Measurements from ENCODE around the gene CCDC134. TPM values are rescaled to one million over a fixed set of nuclear protein-coding genes. Genes with fewer than 3 reads are reported as not detected.

Gene CCDC134
- total RNA-seq = 6.7 and 11.2 TPM in 2 replicates

- DNase-seq (ENCODE audit: low read depth, low spot score) = peak; percentile 17
These were observed at the start of gene CCDC134 for GRCh38 chr22:41800348-41801146. TSS of gene CCDC134 (plus strand) at chr22:41800679. CDS start at chr22:41808891, 8,212 bp downstream.

- no peak for DNase-seq (ENCODE audit: low read depth, low spot score)
These were observed 48.2 kb upstream of the CCDC134 start for GRCh38 chr22:41752011-41752970.

DNA sequence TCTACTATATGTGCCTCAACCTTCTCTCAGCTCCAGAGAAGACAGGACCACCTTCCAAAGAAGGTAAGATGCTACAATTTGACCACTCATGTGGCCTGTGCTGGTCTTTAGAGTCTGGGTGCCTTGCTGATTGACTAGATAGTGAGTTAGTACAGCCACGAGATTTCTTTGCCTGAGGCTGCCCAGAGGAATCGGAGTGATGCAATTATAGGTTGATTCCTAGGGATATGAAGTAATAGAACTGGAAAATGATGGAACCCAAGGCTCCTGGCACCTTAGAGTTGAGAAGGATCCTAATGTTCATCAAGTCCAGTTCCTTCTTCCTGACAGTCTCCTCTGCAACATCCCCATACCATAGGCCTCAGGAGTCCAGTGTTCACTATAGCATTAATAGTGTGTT, 46.5 kb upstream of the CCDC134 start:
- no peak for DNase-seq (ENCODE audit: low read depth, low spot score)

GRCh38 chr22:41757502-41757901, 43.0 kb upstream of the CCDC134 start:
- no peak for DNase-seq (ENCODE audit: low read depth, low spot score)

GRCh38 chr22:41758231-41758630, 42.2 kb upstream of the CCDC134 start:
- no peak for DNase-seq (ENCODE audit: low read depth, low spot score)

DNA sequence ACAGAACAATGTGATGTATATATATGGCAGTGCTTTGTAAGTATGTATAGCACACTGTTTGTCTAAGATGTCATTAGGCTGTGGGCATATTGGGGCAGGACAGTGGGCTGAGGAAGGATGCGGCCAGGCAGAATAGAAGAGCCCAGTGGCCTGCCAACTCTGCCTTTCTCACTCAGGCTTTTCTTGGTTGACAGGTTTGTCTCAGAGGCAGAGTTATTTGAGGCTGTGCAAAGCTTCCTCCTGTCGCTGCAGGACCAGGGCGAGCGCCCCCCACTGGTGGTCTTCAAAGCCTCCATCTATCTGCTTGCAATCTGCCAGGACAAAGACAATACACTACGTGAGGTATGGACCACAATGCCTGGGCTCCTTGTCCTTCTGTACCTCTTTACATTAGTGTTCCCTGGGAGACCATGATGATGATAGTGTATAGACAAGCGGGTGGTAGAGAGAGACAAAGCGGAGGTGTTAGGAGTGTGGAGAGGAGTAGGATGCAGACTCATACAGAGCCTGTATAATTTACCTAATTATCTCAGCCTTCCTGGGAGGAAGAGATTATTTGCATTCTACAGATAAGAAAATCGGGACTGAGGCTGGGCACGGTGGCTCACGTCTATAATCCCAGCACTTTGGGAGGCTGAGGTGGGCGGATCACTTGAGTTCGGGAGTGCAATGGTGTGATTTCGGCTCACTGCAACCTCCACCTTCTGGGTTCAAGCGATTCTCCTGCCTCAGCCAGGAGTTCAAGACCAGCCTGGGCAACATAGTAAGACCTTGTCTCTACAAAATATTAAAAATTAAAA, 37.3 kb upstream of the CCDC134 start:
- DNase-seq (ENCODE audit: low read depth, low spot score) = no peak

DNA sequence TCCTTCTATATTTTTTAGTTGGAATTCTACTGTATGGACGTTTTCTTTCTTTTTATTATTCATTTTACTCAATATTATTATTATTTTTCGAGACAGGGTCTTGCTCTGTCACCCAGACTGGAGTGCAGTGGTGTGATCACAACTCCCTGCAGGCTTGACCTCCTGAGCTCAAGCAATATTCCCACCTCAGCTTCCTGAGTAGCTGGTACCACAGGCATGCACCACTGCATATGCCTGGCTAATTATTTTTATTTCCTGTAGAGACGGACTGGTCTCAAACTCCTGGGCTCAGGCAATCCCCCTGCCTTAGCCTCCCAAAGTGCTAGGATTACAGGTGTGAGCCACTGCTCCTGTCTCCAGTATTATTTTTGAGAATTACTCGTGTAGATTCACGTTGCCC, 34.0 kb upstream of the CCDC134 start:
- no peak for DNase-seq (ENCODE audit: low read depth, low spot score)

GRCh38 chr22:41768430-41768829, 32.0 kb upstream of the CCDC134 start:
- DNase-seq (ENCODE audit: low read depth, low spot score) = peak; percentile 20

DNA sequence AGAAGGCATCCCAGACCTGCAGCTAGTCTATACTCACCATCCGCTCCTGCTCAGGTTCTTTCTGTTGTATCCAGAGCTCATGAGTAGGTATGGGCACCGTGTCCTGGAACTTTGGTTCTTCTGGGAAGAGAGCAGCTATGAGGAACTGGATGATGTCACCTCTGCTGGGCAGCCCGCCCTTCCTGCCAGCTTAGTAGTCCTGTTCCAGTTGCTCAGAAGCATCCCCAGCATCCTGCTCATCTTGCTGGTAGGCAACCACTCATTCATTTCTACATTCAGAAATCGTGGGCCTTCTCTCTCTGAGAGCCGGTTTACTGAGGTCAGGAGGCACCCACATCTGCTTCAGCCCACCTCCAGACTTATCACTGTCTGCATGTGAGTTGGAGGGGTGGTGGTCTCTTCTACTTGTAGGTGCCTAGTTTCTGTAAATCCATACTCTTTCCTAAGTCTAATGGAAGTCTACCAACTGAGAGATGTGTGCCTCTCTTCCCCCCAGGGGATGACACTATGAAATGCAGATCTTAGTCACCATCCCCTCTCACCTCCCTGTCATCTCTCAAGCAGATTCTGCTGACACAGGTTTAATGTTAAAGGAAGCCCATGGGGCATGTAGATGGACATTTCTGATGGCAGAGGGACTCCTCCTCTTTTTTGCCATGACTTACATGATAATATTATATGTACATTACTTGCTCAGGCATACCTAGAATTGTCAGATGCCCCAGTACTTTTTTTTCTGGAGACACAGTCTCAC, 29.6 kb upstream of the CCDC134 start:
- no peak for DNase-seq (ENCODE audit: low read depth, low spot score)

DNA sequence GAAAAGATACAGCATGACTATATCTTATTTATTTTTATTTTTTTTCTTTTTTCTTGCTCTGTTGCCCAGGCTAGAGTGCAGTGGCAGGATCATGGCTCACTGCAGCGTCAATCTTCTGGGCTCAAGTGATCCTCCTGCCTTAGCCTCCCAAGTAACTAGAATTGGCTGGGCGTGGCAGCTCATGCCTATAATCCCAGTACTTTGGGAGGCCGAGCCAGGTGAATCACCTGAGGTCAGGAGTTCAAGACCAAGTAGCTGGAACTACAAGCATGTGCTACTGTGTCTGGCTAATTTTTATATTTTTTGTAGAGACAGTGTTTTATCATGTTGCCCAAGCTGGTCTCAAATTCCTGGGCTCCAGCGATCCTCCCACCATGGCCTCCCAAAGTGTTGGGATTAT, 28.3 kb upstream of the CCDC134 start:
- no peak for DNase-seq (ENCODE audit: low read depth, low spot score)

- DNase-seq (ENCODE audit: low read depth, low spot score) = no peak
These were observed 27.8 kb upstream of the CCDC134 start for GRCh38 chr22:41772645-41773044.

DNA sequence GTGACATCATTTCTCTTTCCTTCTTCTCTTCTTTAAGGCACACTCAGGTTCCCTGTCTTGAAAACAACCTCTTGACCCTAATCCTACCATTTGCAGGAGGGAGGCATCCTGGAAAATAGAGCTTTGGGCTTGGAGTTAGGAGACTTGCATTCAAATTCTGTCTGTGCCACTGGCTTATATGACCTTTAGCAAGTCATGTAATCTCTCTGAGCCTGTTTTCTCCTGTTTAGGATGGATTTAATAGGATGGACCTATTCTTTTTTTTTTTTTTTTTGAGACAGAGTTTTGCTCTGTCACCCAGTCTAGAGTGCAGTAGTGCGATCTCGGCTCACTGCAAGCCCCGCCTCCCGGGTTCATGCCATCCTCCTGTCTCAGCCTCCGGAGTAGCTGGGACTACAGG, 25.1 kb upstream of the CCDC134 start:
- DNase-seq (ENCODE audit: low read depth, low spot score) = no peak

GRCh38 chr22:41775976-41776375, 24.5 kb upstream of the CCDC134 start:
- no peak for DNase-seq (ENCODE audit: low read depth, low spot score)

- DNase-seq (ENCODE audit: low read depth, low spot score) = no peak
These were observed 24.1 kb upstream of the CCDC134 start for GRCh38 chr22:41776381-41776780.

GRCh38 chr22:41777749-41778425, 22.6 kb upstream of the CCDC134 start:
- no peak for DNase-seq (ENCODE audit: low read depth, low spot score)

GRCh38 chr22:41779929-41780505, 20.5 kb upstream of the CCDC134 start:
- no peak for DNase-seq (ENCODE audit: low read depth, low spot score)

- DNase-seq (ENCODE audit: low read depth, low spot score) = peak; percentile 8
These were observed 19.6 kb upstream of the CCDC134 start for GRCh38 chr22:41780746-41781505.

DNA sequence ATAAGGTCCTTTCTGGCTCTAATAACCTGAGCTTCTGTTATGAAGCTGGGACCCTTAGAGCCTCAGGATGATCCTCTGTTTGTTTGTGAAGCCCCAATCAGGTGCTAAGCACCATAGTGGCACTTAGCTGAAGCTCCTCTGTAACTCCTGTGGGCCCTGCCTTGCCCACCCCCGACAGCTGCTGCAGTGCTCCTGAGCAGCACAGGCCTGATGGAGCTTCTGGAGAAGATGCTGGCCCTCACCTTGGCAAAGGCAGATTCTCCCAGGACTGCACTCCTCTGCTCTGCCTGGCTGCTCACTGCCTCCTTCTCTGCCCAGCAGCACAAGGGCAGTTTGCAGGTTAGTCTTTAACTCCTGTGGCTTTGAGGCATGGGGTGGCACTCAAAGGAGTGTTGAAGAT, 19.0 kb upstream of the CCDC134 start:
- no peak for DNase-seq (ENCODE audit: low read depth, low spot score)

GRCh38 chr22:41782316-41782715, 18.2 kb upstream of the CCDC134 start:
- no peak for DNase-seq (ENCODE audit: low read depth, low spot score)

Data from pulmonary artery endothelial cell (primary cell).